ENCODE measurements around the gene ZFHX3.

Gene ZFHX3

GRCh38 chr16:72977127-72977526 is 70.8 kb downstream of the ZFHX3 start:
- Histone ChIP-seq H3K79me2 (ENCODE audit: low read length) (peaks cover 13% of the 10 kb centered on the region), H3K27ac (ENCODE audit: low read length) (0 out of 2 replicates have a peak overlapping the region, but pooled peaks have one; percentile 10), H3K4me3 (ENCODE audit: low read length) (no peak overlapping the region), H3K4me1 (ENCODE audit: low read length) (peaks cover 24% of the 10 kb centered on the region), H3K4me2 (ENCODE audit: low read length) (peak overlapping the region; percentile 63), H3K9me3 (ENCODE audit: insufficient read depth, low read length) (no peaks in the 10 kb centered on the region), H3K36me3 (replicated peaks; ENCODE audit: low read depth, low read length) (no peaks in the 10 kb centered on the region), H4K20me1 (ENCODE audit: insufficient read depth, low read length) (no peaks in the 10 kb centered on the region), H3K9ac (ENCODE audit: low read length) (no peak overlapping the region), H2AFZ (ENCODE audit: low read depth, low read length) (no peak overlapping the region), H3K27me3 (ENCODE audit: low read depth, low read length) (no peaks in the 10 kb centered on the region)
- no peak for TF ChIP-seq CTCF (IDR thresholded peaks at IDR 0.05; ENCODE audit: low read depth, low read length)
- TF ChIP-seq EZH2phosphoT487 (IDR thresholded peaks at IDR 0.05; ENCODE audit: low read depth): no peak

GRCh38 chr16:72976438-72977064 is 71.4 kb downstream of the ZFHX3 start:
- H3K4me1 ChIP-seq (ENCODE audit: low read length): peaks cover 24% of the 10 kb centered on the region
- H3K27me3 ChIP-seq (ENCODE audit: low read depth, low read length): no peaks in the 10 kb centered on the region
- no peaks in the 10 kb centered on the region for H4K20me1 ChIP-seq (ENCODE audit: insufficient read depth, low read length)
- no peak overlapping the region; the same call in 1 of the 2 replicates for H3K4me2 ChIP-seq (ENCODE audit: low read length)
- H3K4me3 ChIP-seq (ENCODE audit: low read length): no peak overlapping the region
- H3K27ac ChIP-seq (ENCODE audit: low read length): no peak overlapping the region
- no peaks in the 10 kb centered on the region for H3K36me3 ChIP-seq (replicated peaks; ENCODE audit: low read depth, low read length)
- peaks cover 13% of the 10 kb centered on the region for H3K79me2 ChIP-seq (ENCODE audit: low read length)
- no peak overlapping the region for H3K9ac ChIP-seq (ENCODE audit: low read length)
- no peak for TF ChIP-seq CTCF (IDR thresholded peaks at IDR 0.05; ENCODE audit: low read depth, low read length)
- TF ChIP-seq EZH2phosphoT487 (IDR thresholded peaks at IDR 0.05; ENCODE audit: low read depth): no peak
- H3K9me3 ChIP-seq (ENCODE audit: insufficient read depth, low read length): no peaks in the 10 kb centered on the region
- no peak overlapping the region for H2AFZ ChIP-seq (ENCODE audit: low read depth, low read length)

GRCh38 chr16:72975809-72976437 is 72.0 kb downstream of the ZFHX3 start:
- Histone ChIP-seq H3K4me1 (ENCODE audit: low read length) (peaks cover 24% of the 10 kb centered on the region), H2AFZ (ENCODE audit: low read depth, low read length) (no peak overlapping the region), H3K27ac (ENCODE audit: low read length) (no peak overlapping the region), H3K9me3 (ENCODE audit: insufficient read depth, low read length) (no peaks in the 10 kb centered on the region), H3K79me2 (ENCODE audit: low read length) (peaks cover 13% of the 10 kb centered on the region), H3K27me3 (ENCODE audit: low read depth, low read length) (no peaks in the 10 kb centered on the region), H3K4me3 (ENCODE audit: low read length) (no peak overlapping the region), H3K4me2 (ENCODE audit: low read length) (no peak overlapping the region), H4K20me1 (ENCODE audit: insufficient read depth, low read length) (no peaks in the 10 kb centered on the region), H3K9ac (ENCODE audit: low read length) (no peak overlapping the region), H3K36me3 (replicated peaks; ENCODE audit: low read depth, low read length) (no peaks in the 10 kb centered on the region)
- TF ChIP-seq CTCF (IDR thresholded peaks at IDR 0.05; ENCODE audit: low read depth, low read length) (no peak), EZH2phosphoT487 (IDR thresholded peaks at IDR 0.05; ENCODE audit: low read depth) (no peak)

GRCh38 chr16:72974142-72974769 is 73.7 kb downstream of the ZFHX3 start:
- H3K4me3 ChIP-seq (ENCODE audit: low read length): no peak overlapping the region
- TF ChIP-seq CTCF (IDR thresholded peaks at IDR 0.05; ENCODE audit: low read depth, low read length) (no peak), EZH2phosphoT487 (IDR thresholded peaks at IDR 0.05; ENCODE audit: low read depth) (no peak)
- no peaks in the 10 kb centered on the region for H3K9me3 ChIP-seq (ENCODE audit: insufficient read depth, low read length)
- H3K4me2 ChIP-seq (ENCODE audit: low read length): no peak overlapping the region
- no peaks in the 10 kb centered on the region for H3K36me3 ChIP-seq (replicated peaks; ENCODE audit: low read depth, low read length)
- H3K27me3 ChIP-seq (ENCODE audit: low read depth, low read length): no peaks in the 10 kb centered on the region
- no peak overlapping the region for H2AFZ ChIP-seq (ENCODE audit: low read depth, low read length)
- peaks cover 24% of the 10 kb centered on the region for H3K4me1 ChIP-seq (ENCODE audit: low read length)
- H3K79me2 ChIP-seq (ENCODE audit: low read length): peaks cover 12% of the 10 kb centered on the region
- no peaks in the 10 kb centered on the region for H4K20me1 ChIP-seq (ENCODE audit: insufficient read depth, low read length)
- no peak overlapping the region for H3K9ac ChIP-seq (ENCODE audit: low read length)
- no peak overlapping the region for H3K27ac ChIP-seq (ENCODE audit: low read length)
